HepG2 (cell line): ENCODE data around the gene PRKAR1B. TPM values are rescaled to one million over a fixed set of nuclear protein-coding genes. Genes with fewer than 3 reads are reported as not detected.

ENCODE experiments used
- CENPT ChIP-seq: sonication (generic); formaldehyde crosslinking; IDR thresholded peaks from 2 replicates; pipeline ENCODE4 v1.8.0; 2022; ENCODE audit warnings: low read depth, mild to moderate bottlenecking, moderate library complexity, missing genetic modification reagents
- ESRRA ChIP-seq: sonication (generic); formaldehyde crosslinking; IDR thresholded peaks from 2 replicates; pipeline ENCODE4 v1.5.1; 2020; ENCODE audit warnings: mild to moderate bottlenecking, low read depth, missing genetic modification reagents
- HMG20A ChIP-seq: IDR thresholded peaks from 2 replicates; pipeline ENCODE4 v1.6.1; 2016; ENCODE audit warnings: borderline replicate concordance
- IRF2 ChIP-seq: IDR thresholded peaks from 2 replicates; pipeline ENCODE4 v1.6.1; 2018; ENCODE audit warnings: missing genetic modification reagents, missing compliant biosample characterization
- KAT7 ChIP-seq: IDR thresholded peaks from 2 replicates; pipeline ENCODE4 v1.6.1; 2018; ENCODE audit warnings: borderline replicate concordance, missing compliant biosample characterization
- KMT2B ChIP-seq: IDR thresholded peaks from 2 replicates; pipeline ENCODE4 v1.6.1; 2016; ENCODE audit warnings: missing genetic modification reagents, missing compliant biosample characterization
- MAZ ChIP-seq, 2 experiments: sonication (generic) in 1 of 2; formaldehyde crosslinking in 1 of 2; IDR thresholded peaks; 2 replicates each; pipeline versions ENCODE4 v1.5.0 to v1.6.1; 2012 to 2020; ENCODE audit warnings: low read depth in 2 of 2, mild to moderate bottlenecking in 2 of 2, borderline replicate concordance in 1 of 2, improper control_type of control experiment in 1 of 2, low read length in 1 of 2, missing genetic modification reagents in 1 of 2, moderate library complexity in 1 of 2
- MEF2D ChIP-seq: sonication (generic); formaldehyde crosslinking; IDR thresholded peaks from 2 replicates; pipeline ENCODE4 v1.5.1; 2020; ENCODE audit warnings: mild to moderate bottlenecking, missing genetic modification reagents
- NR1H2 ChIP-seq: sonication (generic); formaldehyde crosslinking; IDR thresholded peaks from 2 replicates; pipeline ENCODE4 v1.8.1; 2022; ENCODE audit warnings: low read depth, missing genetic modification reagents, borderline replicate concordance
- PPARG ChIP-seq: conservative IDR thresholded peaks from 2 replicates; pipeline ENCODE4 v1.6.1; 2016; ENCODE audit warnings: missing biosample characterization, missing genetic modification reagents
- SALL1 ChIP-seq: sonication (generic); formaldehyde crosslinking; IDR thresholded peaks from 2 replicates; pipeline ENCODE4 v1.8.0; 2022; ENCODE audit warnings: mild to moderate bottlenecking, missing genetic modification reagents
- TARDBP ChIP-seq: sonication (generic); formaldehyde crosslinking; IDR thresholded peaks from 2 replicates; pipeline ENCODE4 v1.8.0; 2022; ENCODE audit warnings: mild to moderate bottlenecking, missing genetic modification reagents
- ZC3H4 ChIP-seq: sonication (generic); formaldehyde crosslinking; IDR thresholded peaks from 2 replicates; pipeline ENCODE4 v1.4.0; 2020; ENCODE audit warnings: missing genetic modification reagents, borderline replicate concordance
- ZFY ChIP-seq: sonication (generic); formaldehyde crosslinking; IDR thresholded peaks from 2 replicates; pipeline ENCODE4 v1.4.0; 2020; ENCODE audit warnings: missing genetic modification reagents
- ZMYM2 ChIP-seq: sonication (generic); formaldehyde crosslinking; IDR thresholded peaks from 2 replicates; pipeline ENCODE4 v1.8.0; 2022; ENCODE audit warnings: mild to moderate bottlenecking, missing genetic modification reagents
- ZNF280D ChIP-seq: sonication (generic); formaldehyde crosslinking; IDR thresholded peaks from 2 replicates; pipeline ENCODE4 v1.5.1; 2020; ENCODE audit warnings: mild to moderate bottlenecking, missing genetic modification reagents
- ZNF547 ChIP-seq: sonication (generic); formaldehyde crosslinking; IDR thresholded peaks from 2 replicates; pipeline ENCODE4 v1.5.1; 2020; ENCODE audit warnings: mild to moderate bottlenecking, missing genetic modification reagents
- ZNF644 ChIP-seq: IDR thresholded peaks from 2 replicates; pipeline ENCODE4 v1.6.1; 2016; ENCODE audit warnings: low read depth
- ZSCAN25 ChIP-seq: sonication (generic); formaldehyde crosslinking; IDR thresholded peaks from 2 replicates; pipeline ENCODE4 v1.8.0; 2022; ENCODE audit warnings: mild to moderate bottlenecking, missing genetic modification reagents
- polyA plus RNA-seq, 8 experiments: library from polyadenylated mRNA; depleted of rRNA in 3 of 8; stranded (reverse) in 7 of 8; unstranded in 1 of 8; fragments of >200 nt; fragmentation: Illumina TruSeq in 4 of 8; extraction: Trizol in 4 of 8; gene quantifications; 2 replicates each; pipeline versions ENCODE4 v1.2.1 to v1.2.3, GENCODE V29; 2011 to 2016; ENCODE audit warnings: low read depth in 4 of 8, missing spikeins in 1 of 8, mixed read lengths in 1 of 8; ENCODE audit not compliant: insufficient read depth in 1 of 8
- total RNA-seq, 5 experiments: library from RNA; depleted of rRNA; stranded (reverse); fragments of >200 nt; fragmentation: Illumina TruSeq; extraction: Trizol; gene quantifications; 2 replicates each; pipeline ENCODE4 v1.2.3, GENCODE V29; 2016; ENCODE audit warnings: low read depth in 1 of 5
- TF ChIP-seq, protein P1 (sequence below): sonication (generic); formaldehyde crosslinking; IDR thresholded peaks from 2 replicates; pipeline ENCODE4 v1.8.1; 2022; ENCODE audit warnings: low read depth, mild to moderate bottlenecking, missing genetic modification reagents
- TF ChIP-seq, protein P2 (sequence below): sonication (generic); formaldehyde crosslinking; IDR thresholded peaks from 2 replicates; pipeline ENCODE4 v1.9.0; 2022; ENCODE audit warnings: low read depth, missing genetic modification reagents

The PRKAR1B gene
- total and polyA plus RNA-seq, 2 of the 13 experiments (the other 11 are each of a cell fraction or from before 2014, with no cell fraction given) = 7.9 to 28.2 TPM

DNA sequence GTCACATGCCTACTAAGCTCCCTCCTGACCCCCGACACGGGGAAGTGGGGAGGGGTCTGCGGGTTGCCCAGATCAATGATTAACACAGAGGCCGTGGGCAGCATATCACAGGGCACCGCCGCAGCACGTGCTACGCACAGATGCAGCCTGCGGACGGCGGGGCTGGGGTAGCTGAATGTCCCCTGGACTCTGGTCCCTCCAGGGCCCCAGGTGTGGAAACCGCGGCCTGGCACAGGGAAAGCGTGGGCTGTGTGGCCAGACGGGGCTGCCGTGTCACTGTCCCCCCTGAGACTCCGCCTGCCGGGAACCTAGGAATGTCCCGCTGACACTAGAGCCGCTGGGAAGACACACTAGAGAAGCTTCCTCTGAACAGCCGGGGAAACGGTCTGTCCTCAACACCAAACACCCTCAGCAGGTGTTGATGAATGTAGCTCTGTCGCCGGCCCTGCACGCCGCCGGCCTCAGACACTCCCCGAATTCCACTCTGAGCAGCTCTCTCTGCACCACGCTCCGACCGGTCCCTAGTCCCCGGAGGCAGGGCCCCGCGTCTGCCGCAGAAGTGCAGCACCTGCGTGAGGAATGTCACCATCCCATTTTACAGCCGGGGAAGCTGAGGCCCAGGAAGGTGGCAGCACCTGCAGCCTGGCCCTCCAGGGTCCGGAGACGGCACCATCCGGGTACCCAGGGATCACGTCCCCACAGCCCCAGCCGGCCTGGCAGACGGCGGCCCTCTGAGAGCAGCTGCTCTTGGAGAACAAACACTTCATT lies 174.0 kb downstream of the PRKAR1B start (continued):
- TF ChIP-seq ZNF280D (CRISPR knock-in tag) (0 out of 2 replicates have a peak, but pooled peaks have one; percentile 14), PPARG (CRISPR knock-in tag) (no peak; the same call in 1 of the 2 replicates), CENPT (CRISPR knock-in tag) (no peak), SALL1 (CRISPR knock-in tag) (peak; percentile 83), MAZ (IDR thresholded peaks at IDR 0.05; ENCODE audit: borderline replicate concordance, low read depth, low read length) (0 out of 2 replicates have a peak, but pooled peaks have one; percentile 19), MAZ (CRISPR knock-in tag; IDR thresholded peaks at IDR 0.05; ENCODE audit: low read depth) (peak; percentile 80), ZC3H4 (no peak), ESRRA (CRISPR knock-in tag) (peak; percentile 60; the same call in 1 of the 2 replicates), ZNF644 (no peak), ZFY (CRISPR knock-in tag) (peak; percentile 65), ZMYM2 (CRISPR knock-in tag) (peak; percentile 71), IRF2 (CRISPR knock-in tag) (no peak; the same call in 1 of the 2 replicates), NR1H2 (CRISPR knock-in tag) (no peak), ZNF547 (CRISPR knock-in tag) (peak; percentile 29; the same call in 1 of the 2 replicates), KMT2B (no peak), KAT7 (CRISPR knock-in tag) (no peak), ZSCAN25 (peak; percentile 76; the same call in 1 of the 2 replicates), TARDBP (CRISPR knock-in tag) (peak; percentile 69), HMG20A (CRISPR knock-in tag) (peak; percentile 47), MEF2D (CRISPR knock-in tag) (no peak; the same call in 1 of the 2 replicates)
- TF ChIP-seq, protein P1, sequence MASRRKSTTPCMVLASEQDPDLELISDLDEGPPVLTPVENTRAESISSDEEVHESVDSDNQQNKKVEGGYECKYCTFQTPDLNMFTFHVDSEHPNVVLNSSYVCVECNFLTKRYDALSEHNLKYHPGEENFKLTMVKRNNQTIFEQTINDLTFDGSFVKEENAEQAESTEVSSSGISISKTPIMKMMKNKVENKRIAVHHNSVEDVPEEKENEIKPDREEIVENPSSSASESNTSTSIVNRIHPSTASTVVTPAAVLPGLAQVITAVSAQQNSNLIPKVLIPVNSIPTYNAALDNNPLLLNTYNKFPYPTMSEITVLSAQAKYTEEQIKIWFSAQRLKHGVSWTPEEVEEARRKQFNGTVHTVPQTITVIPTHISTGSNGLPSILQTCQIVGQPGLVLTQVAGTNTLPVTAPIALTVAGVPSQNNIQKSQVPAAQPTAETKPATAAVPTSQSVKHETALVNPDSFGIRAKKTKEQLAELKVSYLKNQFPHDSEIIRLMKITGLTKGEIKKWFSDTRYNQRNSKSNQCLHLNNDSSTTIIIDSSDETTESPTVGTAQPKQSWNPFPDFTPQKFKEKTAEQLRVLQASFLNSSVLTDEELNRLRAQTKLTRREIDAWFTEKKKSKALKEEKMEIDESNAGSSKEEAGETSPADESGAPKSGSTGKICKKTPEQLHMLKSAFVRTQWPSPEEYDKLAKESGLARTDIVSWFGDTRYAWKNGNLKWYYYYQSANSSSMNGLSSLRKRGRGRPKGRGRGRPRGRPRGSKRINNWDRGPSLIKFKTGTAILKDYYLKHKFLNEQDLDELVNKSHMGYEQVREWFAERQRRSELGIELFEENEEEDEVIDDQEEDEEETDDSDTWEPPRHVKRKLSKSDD = peak; percentile 74; the same call in 1 of the 2 replicates
- TF ChIP-seq, protein P2, sequence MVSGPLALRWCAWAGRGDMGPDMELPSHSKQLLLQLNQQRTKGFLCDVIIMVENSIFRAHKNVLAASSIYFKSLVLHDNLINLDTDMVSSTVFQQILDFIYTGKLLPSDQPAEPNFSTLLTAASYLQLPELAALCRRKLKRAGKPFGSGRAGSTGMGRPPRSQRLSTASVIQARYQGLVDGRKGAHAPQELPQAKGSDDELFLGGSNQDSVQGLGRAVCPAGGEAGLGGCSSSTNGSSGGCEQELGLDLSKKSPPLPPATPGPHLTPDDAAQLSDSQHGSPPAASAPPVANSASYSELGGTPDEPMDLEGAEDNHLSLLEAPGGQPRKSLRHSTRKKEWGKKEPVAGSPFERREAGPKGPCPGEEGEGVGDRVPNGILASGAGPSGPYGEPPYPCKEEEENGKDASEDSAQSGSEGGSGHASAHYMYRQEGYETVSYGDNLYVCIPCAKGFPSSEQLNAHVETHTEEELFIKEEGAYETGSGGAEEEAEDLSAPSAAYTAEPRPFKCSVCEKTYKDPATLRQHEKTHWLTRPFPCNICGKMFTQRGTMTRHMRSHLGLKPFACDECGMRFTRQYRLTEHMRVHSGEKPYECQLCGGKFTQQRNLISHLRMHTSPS (CRISPR knock-in tag) = peak; percentile 94
